HL-60 (cell line): ENCODE measurements around the gene TRPV2.

Experiments used
- DNase-seq, 2 experiments: peaks; one replicate each; pipeline ENCODE4 v3.0.0-alpha.2; 2010 to 2020; ENCODE audit warnings: low read depth in 1 of 2, low spot score in 1 of 2
- H3K27ac ChIP-seq: fragments of 250-450 bp; sonication (Bioruptor Pico); replicated peaks from 2 replicates; pipeline ENCODE4 v1.5.1; 2020; ENCODE audit warnings: mild to moderate bottlenecking, moderate library complexity
- H3K27me3 ChIP-seq: fragments of 250-450 bp; sonication (Bioruptor Pico); 2 replicates; pipeline ENCODE4 v1.5.1; 2021; ENCODE audit warnings: mild to moderate bottlenecking, moderate library complexity; ENCODE audit not compliant: insufficient read depth, poor library complexity, severe bottlenecking
- H3K4me3 ChIP-seq: replicated peaks from 2 replicates; pipeline ENCODE4 v1.5.1; 2011; ENCODE audit warnings: mild to moderate bottlenecking, control low read depth, low read length; ENCODE audit not compliant: insufficient read depth
- CTCF ChIP-seq: IDR thresholded peaks from one replicate; pipeline ENCODE4 v1.5.1; 2011; ENCODE audit warnings: low read length, control low read depth, inconsistent platforms; ENCODE audit not compliant: insufficient read depth
- GABPA ChIP-seq: IDR thresholded peaks from 2 replicates; pipeline ENCODE4 v1.6.1; 2012; ENCODE audit warnings: low read depth
- POLR2AphosphoS5 ChIP-seq: IDR thresholded peaks from 2 replicates; pipeline ENCODE4 v1.6.1; 2012; ENCODE audit warnings: low read depth
- REST ChIP-seq: IDR thresholded peaks from 2 replicates; pipeline ENCODE4 v1.6.1; 2012; ENCODE audit warnings: low read depth; ENCODE audit not compliant: insufficient replicate concordance
- SPI1 ChIP-seq: IDR thresholded peaks from 2 replicates; pipeline ENCODE4 v1.6.1; 2012; ENCODE audit warnings: low read depth, mild to moderate bottlenecking, borderline replicate concordance

TRPV2 gene

DNA sequence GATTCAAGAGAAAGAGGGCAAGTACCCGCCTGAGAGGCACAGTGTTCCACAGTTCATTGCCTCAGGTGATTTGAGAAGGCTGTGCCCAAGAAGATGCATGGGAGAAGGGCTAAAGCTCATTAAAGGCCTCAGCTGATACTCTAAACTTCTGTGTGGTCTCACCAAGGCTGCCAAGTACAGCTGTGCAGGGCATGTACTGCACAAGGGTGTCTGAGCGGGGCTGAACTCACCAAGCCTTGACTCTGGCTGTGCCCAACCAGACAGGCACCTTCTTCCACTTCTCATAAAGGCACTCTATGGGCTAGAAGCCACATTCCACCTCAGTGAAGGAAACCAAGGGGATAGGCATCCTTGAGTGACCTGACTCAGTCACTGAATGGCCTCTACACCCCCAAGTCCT lies 63.9 kb downstream of the TRPV2 start:
- H3K27ac ChIP-seq = no peak overlapping the region
- H3K4me3 ChIP-seq = no peak overlapping the region
- TF ChIP-seq CTCF = no peak
- no peak for TF ChIP-seq GABPA
- TF ChIP-seq REST = no peak
- TF ChIP-seq SPI1 = no peak
- no peak for TF ChIP-seq POLR2AphosphoS5
- DNase-seq = no peak
- no peaks in the 10 kb centered on the region for H3K27me3 ChIP-seq

GRCh38 chr17:16480995-16481394 lies 65.6 kb downstream of the TRPV2 start:
- Histone ChIP-seq H3K27me3 (no peaks in the 10 kb centered on the region), H3K27ac (no peak overlapping the region), H3K4me3 (no peak overlapping the region)
- TF ChIP-seq REST = no peak
- no peak for TF ChIP-seq SPI1
- TF ChIP-seq POLR2AphosphoS5 = no peak
- no peak for TF ChIP-seq CTCF
- no peak for TF ChIP-seq GABPA
- no peak for DNase-seq

DNA sequence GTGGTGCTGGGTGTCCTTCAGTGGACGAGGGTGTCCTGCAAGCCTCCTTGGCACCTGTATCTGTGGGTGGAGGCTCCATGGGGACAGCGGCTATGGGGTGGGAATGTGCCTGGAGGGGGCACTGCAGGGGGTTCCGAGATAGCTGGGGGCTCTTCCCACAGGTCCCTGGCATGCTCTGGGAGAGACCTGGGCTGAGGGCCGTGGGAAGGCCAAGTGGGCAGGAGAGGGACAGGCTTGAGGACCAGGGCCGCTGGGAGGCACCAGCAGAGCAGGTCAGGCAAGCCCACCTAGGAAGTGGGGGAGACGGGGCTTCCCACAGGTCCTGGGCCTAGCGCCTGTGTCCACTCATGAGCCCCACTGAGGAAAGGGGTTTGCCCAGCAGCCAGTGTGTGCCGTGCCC lies 66.9 kb downstream of the TRPV2 start:
- H3K27ac ChIP-seq = no peak overlapping the region
- no peak overlapping the region for H3K4me3 ChIP-seq
- no peaks in the 10 kb centered on the region for H3K27me3 ChIP-seq
- TF ChIP-seq GABPA = no peak
- no peak for TF ChIP-seq CTCF
- no peak for TF ChIP-seq POLR2AphosphoS5
- TF ChIP-seq REST = no peak
- TF ChIP-seq SPI1 = no peak
- DNase-seq = no peak
